ENCODE data around the gene TMEM88.

DNA sequence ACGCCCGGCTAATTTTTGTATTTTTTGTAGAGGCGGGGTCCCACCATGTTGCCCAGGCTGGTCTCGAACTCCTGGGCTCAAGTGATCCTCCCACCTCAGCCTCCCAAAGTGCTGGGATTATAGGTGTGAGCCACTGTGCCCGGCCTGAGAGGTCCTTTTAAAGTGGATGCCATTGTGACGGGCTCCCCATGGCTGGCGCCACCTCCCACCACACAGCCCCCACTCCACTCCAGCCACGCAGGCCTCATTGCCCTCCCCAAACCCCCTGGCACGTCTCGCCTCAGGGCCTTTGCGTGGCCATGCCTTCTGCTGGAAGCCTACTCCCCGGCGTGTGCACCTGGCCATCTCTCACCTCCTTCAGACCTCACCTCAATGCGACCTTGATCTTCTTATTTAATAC lies 32.7 kb upstream of the TMEM88 start:
- TF ChIP-seq, protein P1, sequence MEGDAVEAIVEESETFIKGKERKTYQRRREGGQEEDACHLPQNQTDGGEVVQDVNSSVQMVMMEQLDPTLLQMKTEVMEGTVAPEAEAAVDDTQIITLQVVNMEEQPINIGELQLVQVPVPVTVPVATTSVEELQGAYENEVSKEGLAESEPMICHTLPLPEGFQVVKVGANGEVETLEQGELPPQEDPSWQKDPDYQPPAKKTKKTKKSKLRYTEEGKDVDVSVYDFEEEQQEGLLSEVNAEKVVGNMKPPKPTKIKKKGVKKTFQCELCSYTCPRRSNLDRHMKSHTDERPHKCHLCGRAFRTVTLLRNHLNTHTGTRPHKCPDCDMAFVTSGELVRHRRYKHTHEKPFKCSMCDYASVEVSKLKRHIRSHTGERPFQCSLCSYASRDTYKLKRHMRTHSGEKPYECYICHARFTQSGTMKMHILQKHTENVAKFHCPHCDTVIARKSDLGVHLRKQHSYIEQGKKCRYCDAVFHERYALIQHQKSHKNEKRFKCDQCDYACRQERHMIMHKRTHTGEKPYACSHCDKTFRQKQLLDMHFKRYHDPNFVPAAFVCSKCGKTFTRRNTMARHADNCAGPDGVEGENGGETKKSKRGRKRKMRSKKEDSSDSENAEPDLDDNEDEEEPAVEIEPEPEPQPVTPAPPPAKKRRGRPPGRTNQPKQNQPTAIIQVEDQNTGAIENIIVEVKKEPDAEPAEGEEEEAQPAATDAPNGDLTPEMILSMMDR (conservative IDR thresholded peaks at IDR 0.05 in 1 of 2, IDR thresholded peaks at IDR 0.05 in 1 of 2; ENCODE audit: low read depth in 1 of 2, low read length in 2 of 2) = no peak
- TF ChIP-seq EZH2 (IDR thresholded peaks at IDR 0.05; ENCODE audit: low read length, missing control alignments) = no peak

Measured in fibroblast of lung (primary cell).